Measurements from ENCODE around the gene KLHL33.

Gene KLHL33

GRCh38 chr14:20412876-20413743 is 22.9 kb downstream of the KLHL33 start, which contains the start of gene TEP1:
Gene TEP1 (minus strand): TSS chr14:20413501. CDS start chr14:20408439, 5,062 bp downstream.
- DNase-seq, result peak; percentile 94

DNA sequence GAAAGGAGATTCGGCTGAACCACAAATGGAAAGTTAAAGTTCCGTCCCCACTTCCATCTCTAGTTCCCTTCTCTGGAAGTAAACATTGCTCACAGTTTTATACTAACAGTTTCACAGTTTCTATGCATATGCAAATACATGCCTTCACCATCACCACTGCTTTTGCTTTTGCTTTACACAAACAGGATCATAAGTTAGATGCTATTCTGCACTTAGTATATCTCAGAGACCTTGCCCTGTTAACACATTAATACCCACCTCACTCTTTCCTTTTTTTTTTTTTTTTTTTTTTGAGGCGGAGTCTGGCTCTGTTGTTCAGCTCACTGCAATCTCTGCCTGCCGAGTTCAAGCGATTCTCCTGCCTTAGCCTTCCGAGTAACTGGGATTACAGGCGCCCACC is 23.6 kb downstream of the KLHL33 start:
- no peak for DNase-seq

- no peak for DNase-seq
Measured at GRCh38 chr14:20409226-20409625, 26.7 kb downstream of the KLHL33 start.

GRCh38 chr14:20403521-20403920 is 32.4 kb downstream of the KLHL33 start:
- DNase-seq, result no peak

DNA sequence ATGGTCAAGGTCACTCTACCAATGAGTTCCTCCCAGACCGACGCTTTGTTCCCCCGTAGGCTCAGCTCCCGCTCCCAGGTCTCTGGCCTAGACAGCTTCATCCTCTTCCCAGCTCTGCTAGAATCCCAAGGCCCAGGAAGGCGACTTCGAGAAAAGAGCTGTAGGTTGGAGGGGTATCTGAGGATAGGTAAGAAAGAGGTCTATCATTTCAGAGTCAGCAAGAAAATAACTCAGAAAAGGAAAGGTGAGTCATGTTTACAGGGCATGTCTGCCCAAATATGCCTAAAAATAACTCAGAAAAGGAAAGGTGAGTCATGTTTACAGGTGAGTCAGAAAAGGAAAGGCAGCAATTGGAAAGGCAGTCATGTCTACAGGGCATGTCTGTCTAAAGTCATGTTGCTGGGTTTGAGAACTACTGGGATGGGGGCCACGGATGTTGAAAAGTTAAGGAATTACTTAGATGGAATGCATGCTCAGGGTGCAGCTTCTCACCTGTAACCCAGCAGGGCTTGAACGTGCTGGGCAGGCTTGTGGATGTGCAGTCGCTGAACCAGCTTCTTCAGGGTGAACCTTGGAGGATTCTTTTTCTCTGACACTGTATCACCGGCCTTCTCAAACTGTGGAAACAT is 34.9 kb downstream of the KLHL33 start:
- DNase-seq, result peak; percentile 84

DNA sequence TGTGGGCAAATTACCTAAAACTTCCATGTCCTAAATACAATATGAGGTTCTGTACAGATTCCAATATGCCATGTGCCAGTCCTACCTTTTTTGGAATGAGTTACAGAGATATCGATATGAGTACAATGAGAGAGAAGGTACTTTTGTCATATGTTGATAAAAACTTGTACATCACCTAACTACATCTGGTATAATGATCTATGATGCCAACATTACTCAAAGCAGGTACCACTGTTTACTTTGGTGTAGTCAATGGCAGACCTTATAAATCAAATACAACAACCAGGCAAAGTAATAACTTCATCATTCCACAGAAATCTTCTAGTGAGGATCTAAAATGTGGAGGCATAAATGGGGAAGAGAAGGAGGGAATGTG is 35.4 kb downstream of the KLHL33 start:
- DNase-seq, result no peak

- no peak for DNase-seq
Measured at GRCh38 chr14:20397511-20397910, 38.5 kb downstream of the KLHL33 start.

DNA sequence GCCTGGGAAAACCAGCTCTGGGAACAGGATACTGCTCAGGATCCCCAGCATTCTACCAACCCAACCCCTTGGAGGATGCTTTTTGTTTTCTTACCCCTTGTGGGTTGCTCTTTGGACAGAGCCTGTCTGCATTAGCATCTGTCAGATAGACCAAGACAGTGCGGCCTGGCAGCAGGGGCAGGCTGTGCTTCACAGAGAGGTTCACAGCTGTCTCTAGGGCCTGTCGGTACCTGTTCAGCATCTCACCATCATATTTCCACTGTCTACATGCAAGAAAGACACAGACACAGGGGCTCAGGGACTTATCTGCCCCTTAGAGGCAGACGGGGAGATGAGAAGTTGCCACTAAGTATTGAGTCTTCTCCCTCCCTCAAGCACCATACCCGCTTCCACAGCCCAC is 44.5 kb downstream of the KLHL33 start:
- no peak for DNase-seq

DNA sequence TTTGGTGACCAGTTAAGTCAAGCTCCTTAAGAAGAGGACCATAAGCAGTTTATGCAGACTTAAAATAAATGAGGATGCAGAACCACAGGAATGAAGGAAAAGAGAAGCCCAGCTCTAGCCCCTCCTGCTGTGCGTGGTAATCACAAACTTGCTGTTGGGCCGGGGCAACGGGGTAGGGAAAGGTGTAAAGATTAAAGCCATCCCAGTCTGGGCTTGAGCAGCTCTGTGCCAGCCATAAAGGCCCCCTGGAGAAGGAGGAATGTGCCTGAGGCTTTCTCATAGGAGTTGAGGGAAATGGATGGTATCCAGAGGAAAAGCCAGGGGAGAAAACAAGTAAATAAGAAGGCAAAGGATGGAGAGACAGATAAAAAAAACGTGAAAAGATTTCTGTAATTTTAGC is 47.8 kb downstream of the KLHL33 start:
- DNase-seq, result no peak

DNA sequence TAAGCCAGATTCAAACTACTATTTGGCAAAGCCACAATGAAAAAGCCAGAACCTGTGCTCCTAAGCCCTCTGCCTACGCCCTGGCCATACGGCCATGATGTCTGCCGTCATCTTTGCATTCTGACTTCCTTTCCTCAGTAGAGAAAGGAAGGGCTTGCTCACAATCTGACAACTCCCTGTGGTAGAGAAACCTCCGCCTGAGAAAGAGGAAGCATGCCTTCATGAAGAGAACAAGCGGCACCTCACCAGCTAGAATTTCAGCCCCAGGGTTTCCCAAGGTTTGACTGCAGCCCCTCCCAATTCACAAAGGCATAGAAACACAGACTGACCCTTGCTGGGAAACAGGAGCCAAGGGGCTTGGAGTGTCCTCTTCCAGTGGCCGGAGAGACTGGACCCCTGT is 48.4 kb downstream of the KLHL33 start:
- no peak for DNase-seq

DNA sequence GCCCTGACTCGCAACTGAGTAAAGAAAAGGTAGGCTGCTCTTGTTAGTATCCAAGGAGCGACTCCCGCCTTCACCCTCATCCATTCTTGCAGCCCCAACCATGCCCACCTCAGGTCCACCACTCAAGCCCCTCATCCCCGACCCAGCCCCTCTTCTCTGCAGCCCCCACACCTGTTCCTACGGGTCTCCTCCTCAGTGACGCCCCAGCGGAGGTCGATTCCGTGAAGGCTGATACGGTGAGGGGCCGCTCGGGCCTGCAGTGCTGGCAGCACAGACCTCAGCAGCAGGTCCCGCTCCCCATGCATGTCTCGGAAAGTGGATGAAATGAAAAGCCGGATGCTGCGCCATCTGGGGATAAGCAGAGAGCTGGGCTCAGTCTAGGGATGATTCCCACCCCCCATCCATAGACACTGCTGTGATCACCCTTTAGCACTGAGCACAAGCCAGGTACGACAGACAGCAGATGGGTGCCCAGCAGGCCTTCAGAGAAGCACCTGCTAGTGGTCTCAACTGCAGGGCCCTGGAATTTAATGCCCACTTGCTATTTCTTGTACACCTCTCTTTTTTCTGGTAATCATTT is 49.6 kb downstream of the KLHL33 start:
- DNase-seq, result no peak

GRCh38 chr14:20384886-20385285 is 51.1 kb downstream of the KLHL33 start:
- no peak for DNase-seq

GRCh38 chr14:20384321-20384720 is 51.6 kb downstream of the KLHL33 start:
- DNase-seq, result no peak

DNA sequence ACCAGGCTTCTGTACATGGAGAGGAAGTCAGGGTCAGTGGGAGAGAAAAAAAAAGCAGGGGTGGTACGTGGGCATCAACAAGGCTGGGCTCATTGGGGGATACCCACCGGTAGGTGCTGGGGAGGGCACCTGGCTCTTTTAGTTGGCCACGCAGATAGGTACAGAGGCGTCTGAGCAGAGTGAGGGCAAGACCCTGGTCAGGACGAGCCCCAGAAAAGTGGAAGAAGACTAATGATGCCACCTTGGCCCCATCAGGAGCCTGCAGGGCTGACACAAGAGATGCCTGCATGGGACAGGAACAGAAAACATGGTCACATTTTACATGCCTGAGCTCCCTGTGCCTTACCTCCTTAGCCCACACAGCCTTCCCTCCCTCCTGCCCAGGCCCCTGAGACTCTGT is 52.3 kb downstream of the KLHL33 start:
- no peak for DNase-seq

GRCh38 chr14:20383032-20383431 is 52.9 kb downstream of the KLHL33 start:
- no peak for DNase-seq

- DNase-seq, result no peak
Measured at GRCh38 chr14:20382526-20382925, 53.4 kb downstream of the KLHL33 start.

DNA sequence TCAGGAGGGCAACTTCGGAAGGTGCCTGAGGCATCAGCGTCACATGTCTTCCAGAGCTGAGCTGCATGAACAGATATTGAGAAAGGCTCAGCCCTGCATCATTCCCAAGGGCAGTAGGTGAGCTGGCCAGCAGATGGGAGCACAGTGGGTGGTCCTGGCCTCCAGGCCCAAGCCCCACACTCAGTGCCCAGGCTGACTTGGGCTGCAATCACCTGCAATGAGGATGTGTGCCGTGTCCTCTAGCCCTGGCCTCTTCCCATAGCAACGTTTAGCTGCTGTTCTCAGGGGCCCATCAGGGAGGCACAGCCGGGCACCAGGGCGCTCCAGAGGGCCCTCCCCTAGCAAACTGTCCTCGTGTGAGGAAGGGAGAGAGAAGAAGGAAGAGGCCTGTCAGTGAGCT is 54.6 kb downstream of the KLHL33 start:
- no peak for DNase-seq

DNA sequence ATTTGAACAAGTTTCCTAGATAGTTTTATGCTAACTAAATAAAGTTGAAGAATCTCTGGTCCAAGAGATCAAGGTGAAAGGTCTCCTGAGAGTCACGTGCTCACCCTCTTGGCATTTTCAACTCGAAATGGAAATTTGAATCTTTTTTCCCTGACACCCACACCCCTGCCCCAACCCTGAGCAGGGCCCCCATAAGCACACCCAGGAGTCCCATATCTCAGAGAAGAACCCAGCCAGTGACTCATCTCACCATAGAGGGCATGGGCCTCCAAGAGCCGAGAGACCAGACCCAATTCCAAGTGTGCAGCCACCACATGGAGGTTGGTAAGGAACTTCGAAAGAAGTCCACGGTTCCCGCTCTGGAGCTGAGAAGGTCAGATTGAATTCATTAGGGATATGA is 55.3 kb downstream of the KLHL33 start:
- no peak for DNase-seq

DNA sequence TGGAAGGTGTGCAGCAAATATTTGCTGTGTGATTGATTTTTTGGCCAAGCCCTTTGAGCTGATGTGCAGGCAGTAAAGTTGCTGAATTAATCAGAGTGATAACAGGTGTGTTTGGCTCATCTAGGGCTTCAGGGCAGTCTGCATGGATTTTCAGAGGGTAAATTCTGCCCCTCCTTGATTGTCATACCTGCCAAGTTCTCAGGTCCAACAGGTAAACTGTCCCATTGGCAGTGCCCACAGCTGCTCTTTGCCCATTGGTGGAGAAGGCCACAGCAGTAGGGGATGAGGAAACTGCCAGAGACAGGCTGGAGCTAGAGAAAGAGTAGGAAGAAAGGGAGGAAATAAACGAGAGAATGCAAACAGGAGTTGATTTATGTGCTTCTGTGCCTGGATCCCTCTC is 56.2 kb downstream of the KLHL33 start:
- DNase-seq, result no peak

DNA sequence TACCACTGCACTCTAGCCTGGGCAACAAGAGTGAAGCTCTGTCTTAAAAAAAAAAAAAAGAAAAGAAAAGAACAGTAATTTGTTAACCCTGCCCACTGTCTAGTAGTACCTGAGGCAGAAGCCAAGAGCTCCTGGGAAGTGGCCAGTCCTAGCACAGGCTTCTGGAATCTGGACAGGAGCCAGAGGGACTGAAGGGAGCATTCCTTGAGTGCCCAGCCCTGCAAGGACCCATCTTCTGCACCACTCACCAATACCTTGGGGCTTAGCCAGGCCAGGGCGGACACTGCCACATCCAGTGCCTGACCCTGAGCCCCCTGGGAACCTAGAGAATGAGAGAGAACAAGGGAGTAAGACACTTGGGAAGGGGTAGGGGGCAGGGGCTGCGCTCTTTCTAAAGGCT is 58.8 kb downstream of the KLHL33 start:
- DNase-seq, result no peak

GRCh38 chr14:20376071-20376588 is 59.8 kb downstream of the KLHL33 start:
- DNase-seq, result no peak

Measured in islet precursor cell (in vitro differentiated cells).